Vagina (tissue), 2 donors: ENCODE data around the gene LPP.

ENCODE experiments used
- CTCF ChIP-seq, 3 experiments: fragments of 450-650 bp in 2 of 3; fragments of 200-600 bp in 1 of 3; sonication (generic) in 1 of 3; IDR thresholded peaks; one replicate each; pipeline ENCODE4 v1.5.1; 2017 to 2019; ENCODE audit warnings: antibody characterized with exemption in 3 of 3, mild to moderate bottlenecking in 2 of 3, moderate library complexity in 2 of 3
- POLR2A ChIP-seq, 2 donors: fragments of 450-650 bp; IDR thresholded peaks; one replicate each; pipeline ENCODE4 v1.6.1; 2017; ENCODE audit warnings: antibody characterized with exemption in 2 of 2, mild to moderate bottlenecking in 2 of 2, moderate library complexity in 2 of 2
- POLR2AphosphoS5 ChIP-seq, 2 donors: sonication (generic); formaldehyde crosslinking; IDR thresholded peaks; one replicate each; pipeline ENCODE4 v1.9.0; 2017; ENCODE audit warnings: antibody characterized with exemption in 2 of 2, mild to moderate bottlenecking in 2 of 2, low read depth in 1 of 2; ENCODE audit not compliant: insufficient read depth in 1 of 2

GRCh38 chr3:188663839-188664238, 509.9 kb downstream of the LPP start:
- TF ChIP-seq POLR2A (IDR thresholded peaks at IDR 0.05) (no peak), CTCF (IDR thresholded peaks at IDR 0.05) (no peak), POLR2AphosphoS5 (IDR thresholded peaks at IDR 0.05; ENCODE audit: insufficient read depth in 1 of 2, low read depth in 1 of 2) (no peak)
